ENCODE results near the gene HEG1. TPM values are rescaled to one million over a fixed set of nuclear protein-coding genes. Genes with fewer than 3 reads are reported as not detected.

The HEG1 gene
- total RNA-seq, 4 donors from 2014 or later: 9.8 to 27.1 (median 17.6) TPM

DNA sequence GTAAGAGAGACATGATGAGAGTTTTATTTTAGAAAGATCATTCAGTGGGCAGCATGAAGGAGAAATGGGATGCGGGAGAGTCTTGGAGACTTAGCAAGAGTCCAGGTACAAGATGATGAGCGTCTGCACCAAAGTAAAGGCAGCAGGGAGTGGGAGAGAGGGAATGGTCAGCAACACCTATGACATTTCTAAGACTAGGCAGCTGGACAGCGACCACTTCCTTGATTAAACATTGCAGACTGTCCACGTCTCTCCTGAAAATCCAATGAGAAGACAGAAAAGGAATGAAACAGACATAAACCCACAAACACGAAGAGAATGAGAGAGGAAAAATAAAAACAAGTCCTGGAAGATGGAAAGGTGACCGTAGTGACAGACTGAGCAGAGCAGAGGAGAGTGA lies 46.7 kb upstream of the HEG1 start:
- H3K27me3 ChIP-seq: no peaks in the 10 kb centered on the region
- no peak for ATAC-seq
- in situ Hi-C loops (cut with MboI; ENCODE audit: low sequenced_read_pairs in 4 of 4): no loop called here
- H3K9me3 ChIP-seq: no peaks in the 10 kb centered on the region
- no peak overlapping the region for H3K4me3 ChIP-seq
- no peak for DNase-seq
- H3K36me3 ChIP-seq: no peaks in the 10 kb centered on the region
- TF ChIP-seq, protein P1, sequence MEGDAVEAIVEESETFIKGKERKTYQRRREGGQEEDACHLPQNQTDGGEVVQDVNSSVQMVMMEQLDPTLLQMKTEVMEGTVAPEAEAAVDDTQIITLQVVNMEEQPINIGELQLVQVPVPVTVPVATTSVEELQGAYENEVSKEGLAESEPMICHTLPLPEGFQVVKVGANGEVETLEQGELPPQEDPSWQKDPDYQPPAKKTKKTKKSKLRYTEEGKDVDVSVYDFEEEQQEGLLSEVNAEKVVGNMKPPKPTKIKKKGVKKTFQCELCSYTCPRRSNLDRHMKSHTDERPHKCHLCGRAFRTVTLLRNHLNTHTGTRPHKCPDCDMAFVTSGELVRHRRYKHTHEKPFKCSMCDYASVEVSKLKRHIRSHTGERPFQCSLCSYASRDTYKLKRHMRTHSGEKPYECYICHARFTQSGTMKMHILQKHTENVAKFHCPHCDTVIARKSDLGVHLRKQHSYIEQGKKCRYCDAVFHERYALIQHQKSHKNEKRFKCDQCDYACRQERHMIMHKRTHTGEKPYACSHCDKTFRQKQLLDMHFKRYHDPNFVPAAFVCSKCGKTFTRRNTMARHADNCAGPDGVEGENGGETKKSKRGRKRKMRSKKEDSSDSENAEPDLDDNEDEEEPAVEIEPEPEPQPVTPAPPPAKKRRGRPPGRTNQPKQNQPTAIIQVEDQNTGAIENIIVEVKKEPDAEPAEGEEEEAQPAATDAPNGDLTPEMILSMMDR (IDR thresholded peaks at IDR 0.05 in 4 of 5, conservative IDR thresholded peaks at IDR 0.05 in 1 of 5): no peak
- no peak for TF ChIP-seq POLR2A (IDR thresholded peaks at IDR 0.05)
- H3K27ac ChIP-seq: no peak overlapping the region
- intact Hi-C loops (cut with DNase I; ENCODE audit: low total_unique reads): no loop called here
- H3K4me1 ChIP-seq: no peaks in the 10 kb centered on the region

DNA sequence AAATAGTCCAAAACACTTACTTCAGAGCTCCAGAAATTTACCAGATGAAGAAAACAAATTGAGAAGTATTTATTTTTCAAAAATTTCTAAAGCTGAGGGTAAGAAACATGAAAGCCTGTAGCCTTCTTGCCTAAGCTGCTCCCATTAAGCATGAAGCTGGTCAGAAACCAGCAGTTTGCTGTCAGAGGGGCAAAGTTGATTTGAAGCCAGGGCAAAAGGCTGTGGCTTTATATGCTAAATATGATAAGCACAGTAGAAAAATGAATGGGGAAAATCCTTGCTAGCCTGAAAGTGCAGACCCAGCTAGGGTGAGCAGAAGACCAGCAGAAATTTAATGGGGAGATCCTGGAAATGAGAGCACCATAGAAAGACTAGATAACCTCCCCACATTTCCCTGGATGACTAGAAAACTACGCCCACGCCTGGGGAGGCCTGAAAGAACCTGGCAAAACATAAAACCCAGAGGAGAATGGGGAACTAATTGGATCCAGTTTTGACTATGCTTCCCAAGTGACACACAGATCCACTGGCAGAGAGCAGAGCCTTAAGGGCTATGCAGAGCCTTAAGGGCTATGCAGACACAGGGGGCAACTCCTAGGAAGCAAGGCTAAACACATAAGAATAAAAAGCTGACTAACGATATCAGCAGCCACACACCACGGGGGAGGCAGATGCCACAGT lies 43.0 kb upstream of the HEG1 start:
- H3K9me3 ChIP-seq: no peaks in the 10 kb centered on the region
- H3K4me3 ChIP-seq: no peak overlapping the region
- H3K27ac ChIP-seq: no peak overlapping the region
- ATAC-seq (no peak), DNase-seq (no peak)
- in situ Hi-C loops (cut with MboI; ENCODE audit: low sequenced_read_pairs in 4 of 4): no loop called here
- no peaks in the 10 kb centered on the region for H3K36me3 ChIP-seq
- H3K27me3 ChIP-seq: no peaks in the 10 kb centered on the region
- H3K4me1 ChIP-seq: no peaks in the 10 kb centered on the region
- intact Hi-C loops (cut with DNase I; ENCODE audit: low total_unique reads): no loop called here
- TF ChIP-seq POLR2A (IDR thresholded peaks at IDR 0.05): no peak
- TF ChIP-seq, protein P1 (IDR thresholded peaks at IDR 0.05 in 4 of 5, conservative IDR thresholded peaks at IDR 0.05 in 1 of 5): no peak

DNA sequence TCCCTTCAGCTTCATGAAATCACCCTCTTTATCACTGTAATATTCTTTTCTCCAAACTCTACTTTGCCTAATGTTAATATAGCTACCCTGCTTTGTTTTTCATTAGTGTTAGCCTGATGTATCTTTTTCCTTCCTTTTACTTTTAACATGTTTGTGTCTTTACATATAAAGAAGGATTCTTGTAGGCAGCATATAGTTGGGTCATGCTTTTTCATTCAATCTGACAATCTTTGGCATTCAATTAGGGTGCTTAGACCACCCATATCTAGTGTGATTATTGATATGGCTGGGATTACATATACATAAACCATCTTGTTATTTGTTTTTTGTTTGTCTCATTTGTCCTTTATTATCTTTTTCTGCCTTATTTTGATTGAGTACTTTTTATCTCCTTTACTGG lies 34.9 kb upstream of the HEG1 start:
- DNase-seq: no peak
- Histone ChIP-seq H3K27me3 (no peaks in the 10 kb centered on the region), H3K4me1 (peaks cover 8 to 9% of the 10 kb centered on the region in 2 donors), H3K4me3 (no peak overlapping the region), H3K36me3 (no peaks in the 10 kb centered on the region), H3K27ac (no peak overlapping the region), H3K9me3 (no peaks in the 10 kb centered on the region)
- no peak for TF ChIP-seq POLR2A (IDR thresholded peaks at IDR 0.05)
- TF ChIP-seq, protein P1 (IDR thresholded peaks at IDR 0.05 in 4 of 5, conservative IDR thresholded peaks at IDR 0.05 in 1 of 5): no peak
- intact Hi-C loops (cut with DNase I; ENCODE audit: low total_unique reads): no loop called here
- in situ Hi-C loops (cut with MboI; ENCODE audit: low sequenced_read_pairs in 4 of 4): no loop called here
- ATAC-seq: no peak

DNA sequence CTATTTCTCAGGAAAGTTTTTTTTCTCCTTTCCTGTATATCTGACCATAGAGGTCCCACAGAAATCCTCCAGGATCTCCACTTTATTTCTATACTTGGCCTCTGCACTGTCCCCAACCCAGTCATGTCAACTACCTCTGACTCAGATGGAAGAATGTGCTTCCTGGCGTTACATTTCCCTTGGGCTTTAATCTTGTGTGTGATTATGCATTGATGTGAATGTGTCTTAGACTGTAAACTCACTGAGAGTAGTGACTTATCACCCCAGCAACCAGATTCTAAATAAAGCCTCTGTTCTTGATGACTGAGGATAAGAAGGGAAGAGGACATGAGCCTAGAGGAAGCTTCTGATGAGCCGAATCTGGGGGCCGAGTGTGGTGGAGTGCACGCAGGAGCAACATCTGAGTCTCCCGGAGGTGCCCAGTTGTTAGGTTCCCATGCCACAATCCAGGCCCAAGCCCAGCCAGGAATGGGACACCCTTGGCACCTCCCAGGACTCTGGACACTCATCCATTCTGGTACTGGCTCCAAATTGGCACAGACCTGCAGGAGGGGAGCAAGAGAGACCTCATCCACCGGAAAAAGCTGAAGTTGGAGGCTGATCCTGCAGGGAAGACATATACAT lies 32.1 kb upstream of the HEG1 start:
- no peak overlapping the region for H3K27ac ChIP-seq
- no peak for TF ChIP-seq POLR2A (IDR thresholded peaks at IDR 0.05)
- TF ChIP-seq, protein P1 (IDR thresholded peaks at IDR 0.05 in 4 of 5, conservative IDR thresholded peaks at IDR 0.05 in 1 of 5): no peak
- ATAC-seq (peak in 1 of 2 donors; percentile 65), DNase-seq (no peak)
- intact Hi-C loops (cut with DNase I; ENCODE audit: low total_unique reads): loop anchor here (5.0 kb wide), 1 partner anchor 39 kb away; no protein-coding TSS in a partner anchor
- H3K27me3 ChIP-seq: no peaks in the 10 kb centered on the region
- H3K4me1 ChIP-seq: peaks cover 8 to 9% of the 10 kb centered on the region in 2 donors
- H3K36me3 ChIP-seq: no peaks in the 10 kb centered on the region
- H3K9me3 ChIP-seq: no peaks in the 10 kb centered on the region
- in situ Hi-C loops (cut with MboI; ENCODE audit: low sequenced_read_pairs in 4 of 4): no loop called here
- no peak overlapping the region for H3K4me3 ChIP-seq

Measured in gastrocnemius medialis (tissue), 4 donors.